G401.6 (cell line): ENCODE data around the gene FAM76A.
"Not testable (repeated sequence)": the region's sequence is repeated elsewhere in the genome, so short reads cannot be mapped to it uniquely, and the experiment has no call there.

ENCODE experiments used
- FAIRE-seq: peaks from 2 replicates; lab custom pipeline; 2012; peaks lifted over from hg19 to GRCh38; lab: Jason Lieb, UNC

Gene FAM76A

DNA sequence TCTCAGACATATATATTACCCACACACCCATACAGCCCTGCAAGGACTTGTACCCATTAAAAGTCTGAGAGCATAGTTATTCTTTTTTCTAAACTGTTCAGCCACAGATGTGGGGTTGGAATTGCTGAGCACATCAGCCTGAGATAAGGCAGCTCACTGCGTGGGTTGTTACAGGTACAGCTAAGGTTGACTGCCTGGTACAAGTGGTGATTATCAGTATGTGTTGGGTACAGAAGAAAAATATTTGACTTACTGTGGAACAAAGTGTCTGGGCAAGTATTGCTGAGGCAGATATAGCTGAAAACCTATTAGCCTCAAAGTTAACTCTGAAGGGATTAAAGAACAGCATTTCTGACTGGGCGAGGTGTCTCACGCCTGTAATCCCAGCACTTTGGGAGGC is 52.3 kb downstream of the FAM76A start:
- no peak for FAIRE-seq

- no peak for FAIRE-seq
Observed at GRCh38 chr1:27779122-27779521, 53.4 kb downstream of the FAM76A start.

GRCh38 chr1:27782950-27783349 is 57.2 kb downstream of the FAM76A start:
- no peak for FAIRE-seq

GRCh38 chr1:27784700-27785099 is 58.9 kb downstream of the FAM76A start:
- FAIRE-seq = no peak

GRCh38 chr1:27785781-27786455 is 60.2 kb downstream of the FAM76A start:
- no peak for FAIRE-seq

GRCh38 chr1:27787895-27788294 is 62.1 kb downstream of the FAM76A start:
- FAIRE-seq = no peak

DNA sequence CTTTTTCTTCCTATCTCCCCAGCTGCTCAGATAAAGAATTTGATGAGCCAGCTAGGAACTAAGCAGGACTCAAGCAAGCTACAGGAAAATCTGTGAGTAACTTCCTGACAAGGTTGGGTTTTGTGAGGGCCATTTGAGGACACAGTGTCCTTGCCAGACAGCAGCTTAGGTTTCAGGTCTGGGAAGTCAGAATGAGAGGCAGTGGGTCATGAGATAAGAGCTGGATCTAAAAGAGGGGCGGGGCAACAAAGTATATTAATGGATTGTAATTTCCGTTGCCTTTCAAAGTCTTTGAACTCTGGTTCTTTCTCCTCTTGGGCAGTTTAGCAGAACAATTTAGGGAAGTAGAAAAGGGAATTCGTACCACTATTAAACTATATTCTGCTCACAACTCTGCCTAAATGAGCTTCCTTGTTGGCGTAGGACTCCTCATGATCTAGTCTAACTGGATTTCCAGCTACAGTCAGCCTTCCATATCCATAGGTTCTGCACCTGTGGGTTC is 63.8 kb downstream of the FAM76A start:
- FAIRE-seq = no peak

- not testable (repeated sequence) for FAIRE-seq
Observed at GRCh38 chr1:27790270-27790669, 64.5 kb downstream of the FAM76A start.

DNA sequence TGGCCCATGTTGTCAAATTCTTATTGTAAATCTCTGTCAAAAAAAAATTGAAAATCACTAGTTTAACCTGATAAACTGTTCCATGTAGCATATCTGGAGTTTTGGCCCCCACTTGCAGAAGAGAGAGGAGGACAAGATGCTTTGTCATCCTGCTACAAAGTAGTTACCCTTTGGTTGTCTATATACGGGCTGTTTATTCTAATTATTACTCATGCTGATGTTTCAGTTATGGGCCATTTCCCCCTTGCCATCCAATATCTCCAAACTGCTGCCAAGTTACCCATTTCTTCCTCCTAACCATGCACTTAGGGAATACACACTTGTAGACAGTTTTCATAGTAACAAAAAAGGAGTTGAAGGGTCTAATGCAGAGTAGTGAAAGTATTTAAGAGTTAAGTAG is 69.8 kb downstream of the FAM76A start:
- no peak for FAIRE-seq

GRCh38 chr1:27804791-27805190 is 79.0 kb downstream of the FAM76A start:
- no peak for FAIRE-seq

- no peak for FAIRE-seq
Observed at GRCh38 chr1:27806758-27807157, 81.0 kb downstream of the FAM76A start.

DNA sequence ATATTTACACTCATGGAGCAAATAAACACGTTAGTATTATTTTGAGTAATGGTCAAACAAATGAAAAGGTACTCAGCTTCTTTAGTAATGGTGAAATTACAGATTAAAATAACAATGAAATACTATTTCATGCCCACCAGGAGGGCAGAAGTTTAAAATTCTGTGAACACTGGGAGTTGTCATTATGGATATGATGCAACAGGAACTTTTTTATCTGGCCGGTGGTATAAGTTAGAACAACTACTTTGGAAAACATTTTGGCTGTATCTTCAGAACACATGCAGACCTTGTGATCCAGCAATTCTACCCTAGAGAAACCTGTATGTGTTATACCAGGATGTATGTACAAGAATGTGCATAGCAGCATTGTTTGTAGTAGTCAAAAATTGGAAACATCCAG is 81.6 kb downstream of the FAM76A start:
- FAIRE-seq = no peak

- FAIRE-seq = not testable (repeated sequence)
Observed at GRCh38 chr1:27808131-27808530, 82.4 kb downstream of the FAM76A start.

GRCh38 chr1:27809883-27810282 is 84.1 kb downstream of the FAM76A start:
- no peak for FAIRE-seq

- no peak for FAIRE-seq
Observed at GRCh38 chr1:27811741-27812500, 86.2 kb downstream of the FAM76A start.
